ENCODE data around the gene FAM229B. TPM values are rescaled to one million over a fixed set of nuclear protein-coding genes. Genes with fewer than 3 reads are reported as not detected.
A peak's percentile ranks its signal among the peaks of the same experiment; 100 is the strongest.
"Not testable (repeated sequence)": the region's sequence is repeated elsewhere in the genome, so short reads cannot be mapped to it uniquely, and the experiment has no call there.

Gene FAM229B
- 10 to 100 TPM; 45.4 to 58.3 (median 52.5) TPM for polyA plus RNA-seq (ENCODE audit: insufficient read length in 3 of 3)

GRCh38 chr6:112087136-112087911 is at the start of gene FAM229B, which contains the start of gene TUBE1:
Gene FAM229B, plus strand, starts transcription at chr6:112087591. Its CDS starts 11,693 bp downstream, at chr6:112099284.
Gene TUBE1, minus strand, starts transcription at chr6:112087482. Its CDS starts 48 bp downstream, at chr6:112087434.
- DNase-seq (ENCODE audit: low read depth in 3 of 3, low spot score in 2 of 3) = peak; percentile 83 to 91 (median 85)

GRCh38 chr6:112037783-112038216 is 49.6 kb upstream of the FAM229B start:
- DNase-seq (ENCODE audit: low read depth in 3 of 3, low spot score in 2 of 3) = no peak

- DNase-seq (ENCODE audit: low read depth in 3 of 3, low spot score in 2 of 3) = no peak
These were observed 49.1 kb upstream of the FAM229B start for GRCh38 chr6:112038268-112038667.

GRCh38 chr6:112038756-112039430 is 48.5 kb upstream of the FAM229B start:
- DNase-seq (ENCODE audit: low read depth in 3 of 3, low spot score in 2 of 3) = no peak

- DNase-seq (ENCODE audit: low read depth in 3 of 3, low spot score in 2 of 3) = no peak
These were observed 48.0 kb upstream of the FAM229B start for GRCh38 chr6:112039431-112039770.

- no peak for DNase-seq (ENCODE audit: low read depth in 3 of 3, low spot score in 2 of 3)
These were observed 46.4 kb upstream of the FAM229B start for GRCh38 chr6:112040956-112041355.

- no peak for DNase-seq (ENCODE audit: low read depth in 3 of 3, low spot score in 2 of 3)
These were observed 45.9 kb upstream of the FAM229B start for GRCh38 chr6:112041535-112041934.

GRCh38 chr6:112043032-112044007 is 44.1 kb upstream of the FAM229B start:
- peak; percentile 79 to 81 (median 80) for DNase-seq (ENCODE audit: low read depth in 3 of 3, low spot score in 2 of 3)

- no peak for DNase-seq (ENCODE audit: low read depth in 3 of 3, low spot score in 2 of 3)
These were observed 43.2 kb upstream of the FAM229B start for GRCh38 chr6:112044196-112044595.

GRCh38 chr6:112044856-112045255 is 42.5 kb upstream of the FAM229B start:
- no peak for DNase-seq (ENCODE audit: low read depth in 3 of 3, low spot score in 2 of 3)

GRCh38 chr6:112047523-112047922 is 39.9 kb upstream of the FAM229B start:
- DNase-seq (ENCODE audit: low read depth in 3 of 3, low spot score in 2 of 3) = not testable (repeated sequence)

GRCh38 chr6:112049026-112049799 is 38.2 kb upstream of the FAM229B start:
- no peak for DNase-seq (ENCODE audit: low read depth in 3 of 3, low spot score in 2 of 3)

- no peak for DNase-seq (ENCODE audit: low read depth in 3 of 3, low spot score in 2 of 3)
These were observed 37.4 kb upstream of the FAM229B start for GRCh38 chr6:112049996-112050395.

- DNase-seq (ENCODE audit: low read depth in 3 of 3, low spot score in 2 of 3) = no peak
These were observed 37.0 kb upstream of the FAM229B start for GRCh38 chr6:112050429-112050828.

GRCh38 chr6:112051251-112051740 is 36.1 kb upstream of the FAM229B start:
- DNase-seq (ENCODE audit: low read depth in 3 of 3, low spot score in 2 of 3) = not testable (repeated sequence)

- no peak for DNase-seq (ENCODE audit: low read depth in 3 of 3, low spot score in 2 of 3)
These were observed 33.4 kb upstream of the FAM229B start, which contains the start of gene CCN6 for GRCh38 chr6:112054001-112054400. Gene CCN6, plus strand, starts transcription at chr6:112054104. Its CDS starts 254 bp downstream, at chr6:112054358.

GRCh38 chr6:112054555-112055190 is 32.7 kb upstream of the FAM229B start:
- no peak for DNase-seq (ENCODE audit: low read depth in 3 of 3, low spot score in 2 of 3)

GRCh38 chr6:112058243-112059032 is 29.0 kb upstream of the FAM229B start:
- no peak for DNase-seq (ENCODE audit: low read depth in 3 of 3, low spot score in 2 of 3)

Data from right renal cortex interstitium (tissue), 3 donors.